GM12878 (cell line): ENCODE results near the gene FBLIM1. TPM values are rescaled to one million over a fixed set of nuclear protein-coding genes. Genes with fewer than 3 reads are reported as not detected.

Source experiments
- ATAC-seq: fragments of 200-7000 bp; cut with Tn5 transposase; 3 replicates; pipeline ENCODE4 v1.9.1; 2020; ENCODE audit warnings: mild to moderate bottlenecking, moderate library complexity
- BruUV-seq: library from RNA; stranded (reverse); fragments of 400-500 nt; replicated peaks from 2 replicates; lab custom pipeline; 2021; lab: Mats Ljungman, UMichigan
- CTCF ChIA-PET: fragments of 300-600 bp; sonication (Branson Sonifier 250); formaldehyde crosslinking; extraction: SDS; loops from one replicate; lab custom pipeline; 2021; ENCODE audit warnings: inconsistent platforms; lab: Yijun Ruan, JAX
- POLR2A ChIA-PET: fragments of 350-600 bp; formaldehyde crosslinking; extraction: SDS; loops from one replicate; lab custom pipeline; 2021; ENCODE audit warnings: inconsistent platforms; lab: Charles Lee
- RAD21 ChIA-PET: fragments of 300-600 bp; sonication (Branson Sonifier 250); formaldehyde crosslinking; loops from one replicate; lab custom pipeline; 2023; ENCODE audit warnings: antibody characterized with exemption; ENCODE audit not compliant: unreplicated experiment; lab: Charles Lee
- SMC1A ChIA-PET: fragments of 300-600 bp; sonication (Branson Sonifier 250); formaldehyde crosslinking; loops from one replicate; lab custom pipeline; 2023; ENCODE audit not compliant: unreplicated experiment, uncharacterized antibody; lab: Charles Lee
- DNase-seq: peaks from one replicate; pipeline ENCODE4 v3.0.0-alpha.2; 2011; ENCODE audit warnings: low read depth, low spot score
- FAIRE-seq: peaks from 3 replicates; lab custom pipeline; 2011; peaks lifted over from hg19 to GRCh38; lab: Jason Lieb, UNC
- H2AFZ ChIP-seq: 2 replicates; pipeline ENCODE4 v1.6.0; 2011; ENCODE audit warnings: low read depth, low read length, control low read depth; ENCODE audit not compliant: control insufficient read depth
- H3K27ac ChIP-seq: 2 replicates; pipeline ENCODE4 v1.5.1; 2011; ENCODE audit warnings: control low read depth; ENCODE audit not compliant: control insufficient read depth, insufficient read depth
- H3K27me3 ChIP-seq, 2 experiments: replicated peaks in 1 of 2; 2 replicates each; pipeline versions ENCODE4 v1.6.0 to v1.6.1; 2011; ENCODE audit warnings: low read length in 1 of 2; ENCODE audit not compliant: control insufficient read depth in 2 of 2, insufficient read depth in 2 of 2
- H3K36me3 ChIP-seq, 2 experiments: 2 replicates each; pipeline ENCODE4 v1.5.1; 2011; ENCODE audit warnings: low read length in 1 of 2; ENCODE audit not compliant: control insufficient read depth in 2 of 2, insufficient read depth in 2 of 2
- H3K4me1 ChIP-seq: 2 replicates; pipeline ENCODE4 v1.6.1; 2011; ENCODE audit warnings: mild to moderate bottlenecking, low read length, moderate library complexity, mixed read lengths; ENCODE audit not compliant: control insufficient read depth, insufficient read depth
- H3K4me2 ChIP-seq: 2 replicates; pipeline ENCODE4 v1.6.0; 2011; ENCODE audit warnings: control low read depth; ENCODE audit not compliant: control insufficient read depth, insufficient read depth
- H3K4me3 ChIP-seq: fragments of 200-600 bp; sonication (generic); 2 replicates; pipeline ENCODE4 v1.5.1; 2016
- H3K79me2 ChIP-seq: 2 replicates; pipeline ENCODE4 v1.6.0; 2011; ENCODE audit warnings: low read length; ENCODE audit not compliant: control insufficient read depth, insufficient read depth
- H3K9ac ChIP-seq: 2 replicates; pipeline ENCODE4 v1.8.0; 2011; ENCODE audit warnings: low read length, control low read depth, mixed read lengths; ENCODE audit not compliant: control insufficient read depth, insufficient read depth
- H3K9me3 ChIP-seq: replicated peaks from 3 replicates; pipeline ENCODE4 v1.5.1; 2011; ENCODE audit warnings: mild to moderate bottlenecking, low read length; ENCODE audit not compliant: control insufficient read depth, insufficient read depth
- H4K20me1 ChIP-seq: 2 replicates; pipeline ENCODE4 v1.6.0; 2011; ENCODE audit not compliant: control insufficient read depth, insufficient read depth
- HCFC1 ChIP-seq: fragments of 150-350 bp; IDR thresholded peaks from 2 replicates; pipeline ENCODE4 v1.6.1; 2014; ENCODE audit warnings: low read length
- MEF2A ChIP-seq: IDR thresholded peaks from 2 replicates; pipeline ENCODE4 v1.6.1; 2011; ENCODE audit warnings: low read depth, mild to moderate bottlenecking, low read length, moderate library complexity; ENCODE audit not compliant: insufficient read depth
- WGBS: methylation state at CpG from one replicate; pipeline ENCODE4 v1.1.6; 2016; ENCODE audit warnings: low lambda C conversion rate; ENCODE audit not compliant: insufficient replicate concordance, insufficient coverage; ENCODE audit errors: missing lambda C conversion rate; 5-methylcytosine and 5-hydroxymethylcytosine counted together
- in situ Hi-C: fragments of 300-500 bp; cut with MboI; formaldehyde crosslinking; loops from 9 replicates; pipeline ENCODE4 v1.14.3; 2018; ENCODE audit warnings: mixed read lengths
- intact Hi-C: fragments of 100-400 bp; cut with micrococcal nuclease; formaldehyde crosslinking; loops from one replicate; pipeline ENCODE4 v1.14.2; 2022; ENCODE audit not compliant: unreplicated experiment
- polyA plus RNA-seq, 11 experiments: library from polyadenylated mRNA; depleted of rRNA in 4 of 11; unstranded in 6 of 11; stranded (reverse) in 5 of 11; fragments of >200 nt; fragmentation: Nextera tagmentation in 4 of 11; fragmentation: Illumina TruSeq in 1 of 11; extraction: Ambion mirVana in 4 of 11; extraction: Trizol in 1 of 11; gene quantifications; 1 replicate in 1 of 11; 2 replicates in 10 of 11; pipeline versions ENCODE4 v1.2.1 to v1.2.3, GENCODE V29; 2011 to 2016; ENCODE audit warnings: inconsistent platforms in 2 of 11, missing spikeins in 2 of 11, low read depth in 1 of 11
- total RNA-seq, 4 experiments: library from RNA; depleted of rRNA in 3 of 4; stranded (reverse); fragments of >200 nt in 3 of 4; fragmentation: Illumina TruSeq in 1 of 4; extraction: Trizol in 1 of 4; gene quantifications; 2 replicates each; pipeline versions ENCODE4 v1.2.1 to v1.2.3, GENCODE V29; 2013 to 2021

Gene FBLIM1
- total and polyA plus RNA-seq, 10 of the 15 experiments (the other 5 are each of a cell fraction or from before 2014, with no cell fraction given) = 0.03 to 0.13 TPM; not detected in 8

DNA sequence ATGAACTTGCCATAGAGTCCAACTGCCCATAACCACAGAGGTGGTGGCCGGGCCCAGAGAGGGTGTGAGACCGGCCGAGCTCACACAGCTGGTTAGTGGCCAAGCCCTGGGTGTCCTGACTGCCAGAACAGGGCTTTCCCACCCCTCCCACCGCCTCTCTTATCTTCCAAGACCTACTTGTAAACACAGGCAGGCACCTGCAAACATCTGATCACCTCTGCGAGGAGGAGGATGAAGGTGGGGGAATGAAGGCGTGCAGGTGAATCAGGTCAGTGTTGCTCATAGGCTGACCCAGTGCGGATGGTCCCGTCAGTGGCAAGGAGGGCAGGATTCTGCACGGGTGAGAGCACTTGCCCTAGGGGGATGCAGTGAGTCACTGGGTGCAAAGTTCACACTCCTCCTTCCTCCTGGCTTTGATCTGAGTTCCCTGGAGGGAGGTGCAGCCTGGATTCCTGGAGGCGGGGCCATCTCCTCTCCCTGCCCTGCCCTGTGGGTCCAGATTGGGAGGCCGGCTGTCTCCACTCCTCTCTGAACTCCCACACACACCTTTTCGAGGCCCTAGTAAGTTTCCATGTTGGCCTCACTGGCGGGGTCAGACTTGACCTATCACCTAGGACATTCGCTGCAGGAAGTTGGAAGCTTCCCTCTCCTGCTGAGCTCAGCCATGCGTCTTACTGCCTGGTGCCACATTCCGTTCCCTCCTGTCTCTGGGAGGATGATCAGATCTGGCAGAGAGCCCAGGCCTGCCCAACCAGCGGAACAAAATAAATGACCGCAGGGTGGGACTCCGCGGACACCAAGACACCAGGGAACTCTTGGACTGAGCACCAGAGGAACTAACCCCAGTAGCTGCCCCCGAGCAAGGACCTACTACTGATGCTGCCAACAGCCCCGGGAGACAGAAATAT lies 41.6 kb downstream of the FBLIM1 start:
- intact Hi-C loops (loop anchor here (5.0 kb wide), 1 partner anchor 207 kb away; no protein-coding TSS in a partner anchor), in situ Hi-C loops (loop anchor here (5.0 kb wide), 1 partner anchor 53 kb away; no protein-coding TSS in a partner anchor)
- ChIA-PET POLR2A (no interaction called here), CTCF (interaction anchor here (0.7 to 1.9 kb wide), 5 partner anchors 8 to 210 kb away, joined by 3 to 8 read pairs (median 5); no protein-coding TSS in a partner anchor), RAD21 (interaction anchor here (1.0 to 1.5 kb wide), 2 partner anchors 15 to 207 kb away, joined by 4 to 6 read pairs; no protein-coding TSS in a partner anchor), SMC1A (interaction anchor here (1.2 to 2.0 kb wide), 4 partner anchors 15 to 207 kb away, joined by 3 to 10 read pairs (median 4); no protein-coding TSS in a partner anchor)
- no peaks in the 10 kb centered on the region for H3K79me2 ChIP-seq
- H3K9ac ChIP-seq = no peak overlapping the region
- H3K9me3 ChIP-seq = no peaks in the 10 kb centered on the region
- 46% methylated on average over 21 of the region's 22 CpGs for WGBS
- no peak overlapping the region for H3K27ac ChIP-seq
- DNase-seq (no peak), FAIRE-seq (no peak), ATAC-seq (no peak)
- no TSS peak for BruUV-seq
- no peaks in the 10 kb centered on the region for H3K4me1 ChIP-seq
- no peak for TF ChIP-seq HCFC1
- TF ChIP-seq MEF2A = no peak
- no peaks in the 10 kb centered on the region for H3K27me3 ChIP-seq
- no peak overlapping the region for H2AFZ ChIP-seq
- H3K36me3 ChIP-seq = no peaks in the 10 kb centered on the region
- H3K4me3 ChIP-seq = no peak overlapping the region
- no peak overlapping the region for H3K4me2 ChIP-seq
- no peaks in the 10 kb centered on the region for H4K20me1 ChIP-seq
